ENCODE measurements around the gene FAM234A. TPM values are rescaled to one million over a fixed set of nuclear protein-coding genes. Genes with fewer than 3 reads are reported as not detected.
"Not testable (repeated sequence)": the region's sequence is repeated elsewhere in the genome, so short reads cannot be mapped to it uniquely, and the experiment has no call there.

Gene FAM234A
- total RNA-seq, 6 experiments from 2014 or later = 31.7 to 64.8 (median 41.9) TPM

GRCh38 chr16:229731-230281 lies 4.8 kb upstream of the FAM234A start:
- no peak for TF ChIP-seq POLR2A (IDR thresholded peaks at IDR 0.05)
- TF ChIP-seq, protein P1, sequence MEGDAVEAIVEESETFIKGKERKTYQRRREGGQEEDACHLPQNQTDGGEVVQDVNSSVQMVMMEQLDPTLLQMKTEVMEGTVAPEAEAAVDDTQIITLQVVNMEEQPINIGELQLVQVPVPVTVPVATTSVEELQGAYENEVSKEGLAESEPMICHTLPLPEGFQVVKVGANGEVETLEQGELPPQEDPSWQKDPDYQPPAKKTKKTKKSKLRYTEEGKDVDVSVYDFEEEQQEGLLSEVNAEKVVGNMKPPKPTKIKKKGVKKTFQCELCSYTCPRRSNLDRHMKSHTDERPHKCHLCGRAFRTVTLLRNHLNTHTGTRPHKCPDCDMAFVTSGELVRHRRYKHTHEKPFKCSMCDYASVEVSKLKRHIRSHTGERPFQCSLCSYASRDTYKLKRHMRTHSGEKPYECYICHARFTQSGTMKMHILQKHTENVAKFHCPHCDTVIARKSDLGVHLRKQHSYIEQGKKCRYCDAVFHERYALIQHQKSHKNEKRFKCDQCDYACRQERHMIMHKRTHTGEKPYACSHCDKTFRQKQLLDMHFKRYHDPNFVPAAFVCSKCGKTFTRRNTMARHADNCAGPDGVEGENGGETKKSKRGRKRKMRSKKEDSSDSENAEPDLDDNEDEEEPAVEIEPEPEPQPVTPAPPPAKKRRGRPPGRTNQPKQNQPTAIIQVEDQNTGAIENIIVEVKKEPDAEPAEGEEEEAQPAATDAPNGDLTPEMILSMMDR (IDR thresholded peaks at IDR 0.05) = no peak
- 69% methylated on average over 22 of the region's 22 CpGs for WGBS (ENCODE audit: insufficient coverage, low coverage, low lambda C conversion rate, missing lambda C conversion rate)
- DNase-seq = no peak
- Histone ChIP-seq H3K4me1 (peaks cover 0 to 14% (median 6%) of the 10 kb centered on the region in 4 donors), H3K4me3 (peak overlapping the region; percentile 79 to 96 (median 87)), H3K27me3 (no peaks in the 10 kb centered on the region), H3K9me3 (no peaks in the 10 kb centered on the region), H3K27ac (no peak overlapping the region), H3K36me3 (peaks cover 0 to 27% (median 11%) of the 10 kb centered on the region in 4 donors)
- intact Hi-C loops (cut with DNase I) = loop anchor here in 1 of 2 donors (10.0 kb wide), 1 partner anchor 135 kb away; no protein-coding TSS in a partner anchor
- no peak for ATAC-seq

DNA sequence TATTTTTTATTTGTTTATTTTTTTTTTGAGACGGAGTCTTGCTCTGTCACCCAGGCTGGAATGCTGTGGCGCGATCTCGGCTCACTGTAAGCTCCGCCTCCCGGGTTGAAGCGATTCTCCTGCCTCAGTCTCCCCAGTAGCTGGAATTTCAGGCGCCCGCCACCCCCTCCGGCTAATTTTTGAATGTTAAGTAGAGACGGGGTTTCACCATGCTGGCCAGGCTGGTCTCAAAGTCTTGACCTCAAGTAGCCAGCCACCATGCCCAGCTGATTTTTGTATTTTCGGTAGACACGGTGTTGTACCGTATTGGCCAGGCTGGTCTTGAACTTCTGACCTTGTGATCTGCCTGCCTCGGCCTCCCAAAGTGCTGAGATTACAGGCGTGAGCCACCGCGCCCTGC lies 4.3 kb upstream of the FAM234A start:
- intact Hi-C loops (cut with DNase I) = loop anchor here in 1 of 2 donors (10.0 kb wide), 1 partner anchor 134 kb away; no protein-coding TSS in a partner anchor
- H3K27ac ChIP-seq, H3K27me3 ChIP-seq, ATAC-seq, DNase-seq, H3K9me3 ChIP-seq, H3K4me3 ChIP-seq: not testable (repeated sequence)
- Histone ChIP-seq H3K4me1 (peaks cover 0 to 14% (median 6%) of the 10 kb centered on the region in 4 donors), H3K36me3 (peaks cover 0 to 23% (median 11%) of the 10 kb centered on the region in 4 donors)
- 86% methylated on average over 16 of the region's 18 CpGs for WGBS (ENCODE audit: insufficient coverage, low coverage, low lambda C conversion rate, missing lambda C conversion rate)

DNA sequence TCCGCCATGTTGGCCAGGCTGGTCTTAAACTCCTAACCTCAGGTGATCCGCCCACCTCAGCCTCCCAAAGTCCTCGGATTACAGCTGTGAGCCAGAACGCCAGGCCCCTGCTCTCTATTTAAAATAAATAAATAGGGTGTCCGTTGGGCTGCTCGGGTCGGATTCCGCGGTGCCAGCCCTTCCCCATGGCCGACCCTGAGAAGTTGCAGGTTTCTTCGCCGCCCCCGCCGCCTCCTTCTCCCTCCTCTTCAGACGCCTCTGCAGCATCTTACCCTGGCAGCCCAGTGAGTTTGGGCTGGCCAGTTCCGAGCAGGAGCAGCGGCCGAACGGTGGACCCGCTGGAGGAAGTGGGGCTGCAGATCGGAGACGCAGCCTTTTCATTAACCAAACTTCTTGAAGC lies 3.7 kb upstream of the FAM234A start:
- ATAC-seq (no peak), DNase-seq (no peak)
- 82% methylated on average over 13 of the region's 22 CpGs for WGBS (ENCODE audit: insufficient coverage, low coverage, low lambda C conversion rate, missing lambda C conversion rate)
- intact Hi-C loops (cut with DNase I) = loop anchor here in 1 of 2 donors (10.0 kb wide), 1 partner anchor 134 kb away; no protein-coding TSS in a partner anchor
- H3K9me3 ChIP-seq = no peaks in the 10 kb centered on the region
- H3K27me3 ChIP-seq = no peaks in the 10 kb centered on the region
- H3K27ac ChIP-seq = no peak overlapping the region
- peaks cover 0 to 17% (median 9%) of the 10 kb centered on the region in 4 donors for H3K36me3 ChIP-seq
- H3K4me1 ChIP-seq = peaks cover 0 to 19% (median 6%) of the 10 kb centered on the region in 4 donors
- no peak for TF ChIP-seq POLR2A (IDR thresholded peaks at IDR 0.05)
- TF ChIP-seq, protein P1 (IDR thresholded peaks at IDR 0.05) = no peak
- H3K4me3 ChIP-seq = no peak overlapping the region

DNA sequence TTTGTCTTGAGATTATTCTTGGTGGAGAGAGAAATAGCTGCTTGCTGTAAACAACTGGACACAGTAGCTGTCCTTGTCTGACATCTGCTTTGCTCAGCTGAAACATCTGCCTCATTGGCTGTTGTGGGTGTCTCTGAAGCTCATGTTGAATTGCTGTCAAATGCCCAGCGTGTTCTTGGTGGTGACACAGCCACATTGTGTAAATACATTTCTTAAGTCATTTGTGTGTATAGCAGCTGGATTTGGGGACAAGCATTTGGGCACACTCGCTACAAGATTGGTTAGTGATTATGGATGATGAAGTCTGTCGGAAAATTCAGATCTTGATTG lies 5.3 kb downstream of the FAM234A start:
- intact Hi-C loops (cut with DNase I) = loop anchor here in 1 of 2 donors (10.0 kb wide), 1 partner anchor 125 kb away; no protein-coding TSS in a partner anchor
- no peak overlapping the region for H3K4me3 ChIP-seq
- peaks cover 0 to 5% (median 0%) of the 10 kb centered on the region in 4 donors for H3K4me1 ChIP-seq
- peak in 3 of 4 donors; percentile 20 to 41 (median 27) for ATAC-seq
- H3K27ac ChIP-seq = no peak overlapping the region
- TF ChIP-seq, protein P1 (IDR thresholded peaks at IDR 0.05) = no peak
- no peak for DNase-seq
- H3K9me3 ChIP-seq = no peaks in the 10 kb centered on the region
- no peaks in the 10 kb centered on the region for H3K36me3 ChIP-seq
- WGBS (ENCODE audit: insufficient coverage, low coverage, low lambda C conversion rate, missing lambda C conversion rate) = 54% methylated on average over 3 of the region's 3 CpGs
- H3K27me3 ChIP-seq = no peaks in the 10 kb centered on the region

DNA sequence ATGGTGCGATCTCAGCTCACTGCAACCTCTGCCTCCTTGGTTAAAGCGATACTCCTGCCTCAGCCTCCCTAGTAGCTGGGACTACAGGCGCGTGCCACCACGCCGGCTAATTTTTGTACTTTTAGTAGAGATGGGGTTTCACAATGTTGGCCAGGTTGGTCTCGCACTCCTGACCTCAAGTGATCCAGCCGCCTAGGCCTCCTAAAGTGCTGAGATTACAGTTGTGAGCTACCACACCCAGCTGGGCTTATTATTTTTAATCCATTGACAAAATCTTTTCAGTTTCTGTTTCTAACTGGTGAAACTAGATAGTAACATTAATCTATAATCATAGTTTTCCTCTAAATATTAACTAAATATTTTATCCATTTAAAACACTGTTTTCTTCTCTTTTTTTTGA lies 5.9 kb downstream of the FAM234A start:
- TF ChIP-seq POLR2A (IDR thresholded peaks at IDR 0.05) = no peak
- TF ChIP-seq, protein P1 (IDR thresholded peaks at IDR 0.05) = no peak
- ATAC-seq (no peak), DNase-seq (no peak)
- H3K27ac ChIP-seq = no peak overlapping the region
- intact Hi-C loops (cut with DNase I) = no loop called here
- no peaks in the 10 kb centered on the region for H3K27me3 ChIP-seq
- peaks cover 0 to 3% (median 0%) of the 10 kb centered on the region in 4 donors for H3K4me1 ChIP-seq
- H3K9me3 ChIP-seq = no peaks in the 10 kb centered on the region
- no peak overlapping the region for H3K4me3 ChIP-seq
- H3K36me3 ChIP-seq = no peaks in the 10 kb centered on the region
- WGBS (ENCODE audit: insufficient coverage, low coverage, low lambda C conversion rate, missing lambda C conversion rate) = 35% methylated on average over 2 of the region's 8 CpGs

Data from right lobe of liver (tissue), 6 donors.